Activated naive CD8-positive, alpha-beta T cell treated with anti-CD3 and anti-CD28 coated beads, Interleukin-2, amount 50 U/mL, for 24 hours (primary cell): Measurements from ENCODE around the gene AKAP5.
A peak's percentile ranks its signal among the peaks of the same experiment; 100 is the strongest.

Experiments used
- ATAC-seq: fragments of 150-1000 bp; cut with Tn5 transposase; one replicate; pipeline ENCODE4 v1.10.0; 2021
- DNase-seq: peaks from one replicate; pipeline ENCODE4 v3.0.0; 2021
- H3K27ac Mint-ChIP-seq: one replicate; pipeline ENCODE4 v1.8.0; 2021; ENCODE audit warnings: mild to moderate bottlenecking, mixed read lengths
- H3K27me3 Mint-ChIP-seq: one replicate; pipeline ENCODE4 v1.8.0; 2021; ENCODE audit warnings: mixed read lengths
- H3K36me3 Mint-ChIP-seq: one replicate; pipeline ENCODE4 v1.8.0; 2021; ENCODE audit warnings: low read depth, mixed read lengths
- H3K4me1 Mint-ChIP-seq: one replicate; pipeline ENCODE4 v1.8.0; 2021; ENCODE audit warnings: mixed read lengths
- H3K4me3 Mint-ChIP-seq: one replicate; pipeline ENCODE4 v1.8.0; 2021; ENCODE audit warnings: mild to moderate bottlenecking, moderate library complexity, mixed read lengths
- H3K9me3 Mint-ChIP-seq: one replicate; pipeline ENCODE4 v1.8.0; 2021; ENCODE audit warnings: mixed read lengths

Gene AKAP5

DNA sequence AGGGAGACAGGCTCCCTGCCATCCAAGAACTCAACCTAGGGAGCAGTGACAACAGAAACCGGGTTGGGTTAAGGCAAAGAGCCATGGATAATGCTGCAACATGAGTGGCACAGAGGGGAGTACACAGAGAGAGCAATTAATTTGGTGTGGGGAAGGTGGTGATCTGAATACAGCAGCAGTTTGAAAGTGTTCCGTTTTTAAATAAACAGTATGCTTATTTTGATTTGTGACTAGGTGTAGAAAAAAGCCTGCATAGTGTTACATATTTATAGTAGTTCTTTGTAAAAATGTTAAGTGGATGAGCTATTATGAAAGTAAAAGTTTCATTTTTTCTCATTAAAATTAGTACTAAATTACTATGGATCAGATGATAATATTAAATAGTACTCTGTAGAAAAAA is 8.7 kb downstream of the AKAP5 start:
- H3K4me3 Mint-ChIP-seq, result no peak overlapping the region
- peaks cover 22% of the 10 kb centered on the region for H3K4me1 Mint-ChIP-seq
- no peaks in the 10 kb centered on the region for H3K27me3 Mint-ChIP-seq
- peaks cover 8% of the 10 kb centered on the region for H3K36me3 Mint-ChIP-seq
- H3K9me3 Mint-ChIP-seq, result no peaks in the 10 kb centered on the region
- no peak overlapping the region for H3K27ac Mint-ChIP-seq
- DNase-seq (no peak), ATAC-seq (no peak)

DNA sequence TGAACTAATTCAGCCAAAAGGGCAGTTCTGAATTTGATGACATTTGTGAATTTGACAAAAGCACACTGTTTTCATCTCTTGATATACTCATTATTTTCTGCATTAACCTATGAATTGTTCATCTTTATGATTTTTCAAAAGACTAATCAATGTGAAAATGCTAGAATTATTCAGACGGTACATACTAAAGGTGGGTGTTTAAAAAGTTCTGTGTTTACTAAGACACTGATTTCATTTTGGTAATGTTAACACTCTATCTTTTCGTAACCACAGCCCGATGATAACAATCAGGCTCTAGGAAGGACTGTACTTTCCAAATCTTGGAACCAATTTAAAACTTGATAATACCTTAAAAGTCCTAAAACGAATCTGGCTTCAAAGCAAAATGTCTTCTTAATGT is 9.4 kb downstream of the AKAP5 start:
- ATAC-seq (no peak), DNase-seq (no peak)
- Mint-ChIP-seq H3K27ac (no peak overlapping the region), H3K9me3 (no peaks in the 10 kb centered on the region), H3K4me3 (no peak overlapping the region), H3K36me3 (peaks cover 8% of the 10 kb centered on the region), H3K27me3 (no peaks in the 10 kb centered on the region), H3K4me1 (peaks cover 21% of the 10 kb centered on the region)

DNA sequence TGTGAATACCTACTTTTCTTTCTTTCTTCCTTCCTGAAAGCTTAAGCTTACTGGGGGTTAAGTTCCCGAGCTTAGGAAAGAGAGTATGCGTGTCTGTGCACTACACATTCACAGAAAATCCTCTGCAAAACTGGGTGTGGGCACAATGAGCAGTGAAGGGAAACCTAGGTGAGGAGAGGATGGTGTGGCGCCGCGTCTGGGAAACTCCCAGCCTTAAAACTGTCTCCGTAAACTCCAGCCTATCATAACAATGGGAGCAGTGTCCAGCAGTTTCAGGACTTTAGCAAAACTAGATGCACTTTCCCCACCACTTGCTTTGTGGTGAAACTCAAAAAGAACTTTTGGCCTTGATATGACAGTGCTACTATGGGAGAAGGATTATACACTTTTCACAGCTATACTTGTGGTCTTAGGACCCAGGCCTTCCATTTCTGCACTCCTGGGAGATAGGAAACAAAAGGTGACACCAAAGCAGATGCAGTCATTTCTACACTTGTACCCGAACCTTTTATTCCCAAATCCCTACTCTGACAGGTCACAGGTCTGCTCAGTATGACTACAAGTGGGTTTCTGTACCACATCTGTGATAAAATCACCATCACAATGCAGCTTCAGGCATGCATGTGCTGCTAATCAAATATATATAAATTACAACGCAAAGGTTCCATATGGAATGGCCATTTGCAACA is 10.4 kb downstream of the AKAP5 start:
- ATAC-seq (no peak), DNase-seq (no peak)
- H3K4me3 Mint-ChIP-seq, result no peak overlapping the region
- peaks cover 8% of the 10 kb centered on the region for H3K36me3 Mint-ChIP-seq
- no peaks in the 10 kb centered on the region for H3K9me3 Mint-ChIP-seq
- peaks cover 21% of the 10 kb centered on the region for H3K4me1 Mint-ChIP-seq
- no peaks in the 10 kb centered on the region for H3K27me3 Mint-ChIP-seq
- no peak overlapping the region for H3K27ac Mint-ChIP-seq

DNA sequence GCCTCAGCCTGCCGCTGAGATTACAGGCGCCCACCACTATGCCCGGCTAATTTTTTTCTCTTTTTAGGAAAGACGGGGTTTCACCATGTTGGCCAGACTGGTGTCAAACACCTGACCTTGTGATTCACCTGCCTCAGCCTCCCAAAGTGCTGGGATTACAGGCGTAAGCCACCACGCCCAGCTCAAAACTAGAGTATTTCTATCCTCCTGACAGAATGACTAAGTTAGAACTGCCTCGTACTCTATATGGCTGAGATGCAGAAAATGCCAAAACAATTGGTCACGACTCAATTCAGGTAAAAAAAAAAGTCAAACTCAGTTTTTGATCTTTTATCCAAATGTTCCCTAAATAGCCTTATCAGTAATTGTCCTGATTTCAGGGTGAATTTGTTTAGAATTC is 11.1 kb downstream of the AKAP5 start:
- H3K4me3 Mint-ChIP-seq, result no peak overlapping the region
- H3K4me1 Mint-ChIP-seq, result peaks cover 19% of the 10 kb centered on the region
- DNase-seq (no peak), ATAC-seq (no peak)
- H3K27ac Mint-ChIP-seq, result no peak overlapping the region
- H3K9me3 Mint-ChIP-seq, result no peaks in the 10 kb centered on the region
- H3K36me3 Mint-ChIP-seq, result peaks cover 10% of the 10 kb centered on the region
- H3K27me3 Mint-ChIP-seq, result no peaks in the 10 kb centered on the region

DNA sequence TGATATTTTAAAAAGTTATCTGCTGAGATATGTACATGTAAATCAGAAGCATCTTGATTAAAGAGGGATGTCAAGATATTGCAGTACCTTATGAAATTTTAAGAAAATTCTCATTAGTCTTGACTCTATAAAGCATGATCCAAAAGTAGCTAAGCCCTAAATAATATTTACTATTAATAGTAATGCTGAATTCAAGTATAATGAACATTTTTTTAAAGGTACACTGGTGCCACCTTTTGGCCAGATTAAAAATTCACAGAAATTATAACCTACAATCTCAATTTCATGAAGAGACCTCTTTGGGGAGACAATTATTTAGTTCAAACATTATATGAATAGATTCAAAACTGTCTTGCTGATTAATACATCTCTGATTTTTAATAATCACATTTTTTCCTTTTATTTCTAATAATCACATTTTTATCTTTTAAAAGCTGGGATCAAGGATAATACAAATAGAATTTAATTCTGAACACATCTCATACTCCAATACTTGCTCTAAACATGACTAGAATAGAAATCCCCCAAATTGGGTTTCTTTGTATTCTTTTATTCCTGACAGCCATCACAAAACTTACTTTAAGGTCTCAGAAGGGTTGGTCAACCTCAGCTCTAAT is 13.4 kb downstream of the AKAP5 start:
- no peaks in the 10 kb centered on the region for H3K27me3 Mint-ChIP-seq
- H3K27ac Mint-ChIP-seq, result no peak overlapping the region
- peaks cover 11% of the 10 kb centered on the region for H3K36me3 Mint-ChIP-seq
- H3K4me3 Mint-ChIP-seq, result no peak overlapping the region
- no peak for ATAC-seq
- DNase-seq, result no peak
- H3K4me1 Mint-ChIP-seq, result peaks cover 21% of the 10 kb centered on the region
- H3K9me3 Mint-ChIP-seq, result no peaks in the 10 kb centered on the region

DNA sequence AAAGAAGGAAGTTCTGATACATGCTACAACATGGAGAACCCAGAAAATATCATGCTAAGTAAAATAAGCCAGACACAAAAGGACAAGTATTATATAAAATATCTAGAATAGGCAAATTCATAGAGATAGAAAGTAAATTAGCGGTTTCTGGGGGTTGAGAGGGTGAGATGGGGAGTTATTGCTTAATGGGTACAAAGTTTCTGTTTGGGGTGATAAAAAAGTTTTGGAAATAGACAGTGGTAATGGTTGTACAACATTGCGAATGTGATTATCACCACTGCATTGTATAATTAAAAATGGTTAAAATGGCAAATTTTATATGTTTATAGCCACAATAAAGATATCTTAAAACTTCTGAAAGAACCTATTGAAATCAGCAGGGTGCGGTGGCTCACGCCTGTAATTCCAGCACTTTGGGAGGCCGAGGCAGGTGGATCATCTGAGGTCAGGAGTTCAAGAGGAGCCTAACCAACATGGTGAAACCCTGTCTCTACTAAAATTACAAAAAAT is 23.3 kb downstream of the AKAP5 start:
- H3K9me3 Mint-ChIP-seq, result no peaks in the 10 kb centered on the region
- H3K27me3 Mint-ChIP-seq, result no peaks in the 10 kb centered on the region
- ATAC-seq, result no peak
- H3K36me3 Mint-ChIP-seq, result peaks cover 51% of the 10 kb centered on the region
- H3K4me3 Mint-ChIP-seq, result no peak overlapping the region
- no peak overlapping the region for H3K27ac Mint-ChIP-seq
- peaks cover 22% of the 10 kb centered on the region for H3K4me1 Mint-ChIP-seq
- DNase-seq, result no peak

DNA sequence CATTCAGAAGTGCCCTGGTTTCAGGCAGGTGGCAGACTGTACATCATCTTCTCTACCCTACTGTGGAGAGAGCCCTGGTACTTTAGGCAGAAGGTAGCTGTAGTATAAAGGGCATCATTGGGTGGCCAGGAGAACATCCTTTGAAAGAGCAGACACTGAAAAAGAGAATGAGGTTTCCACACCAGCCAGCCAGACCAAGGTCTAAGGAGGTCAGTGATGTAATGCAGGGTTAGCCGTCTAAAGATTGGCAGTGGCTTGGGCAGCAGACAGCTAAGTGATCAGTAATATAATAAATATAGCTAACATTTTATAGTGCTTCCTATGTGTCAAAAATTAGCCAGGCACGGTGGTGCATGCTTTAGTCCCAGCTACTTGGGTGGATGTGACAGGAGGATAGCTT is 26.3 kb downstream of the AKAP5 start:
- Mint-ChIP-seq H3K36me3 (peaks cover 42% of the 10 kb centered on the region), H3K4me3 (no peak overlapping the region), H3K27ac (no peak overlapping the region), H3K27me3 (no peaks in the 10 kb centered on the region), H3K9me3 (no peaks in the 10 kb centered on the region), H3K4me1 (peaks cover 35% of the 10 kb centered on the region)
- DNase-seq (no peak), ATAC-seq (no peak)

DNA sequence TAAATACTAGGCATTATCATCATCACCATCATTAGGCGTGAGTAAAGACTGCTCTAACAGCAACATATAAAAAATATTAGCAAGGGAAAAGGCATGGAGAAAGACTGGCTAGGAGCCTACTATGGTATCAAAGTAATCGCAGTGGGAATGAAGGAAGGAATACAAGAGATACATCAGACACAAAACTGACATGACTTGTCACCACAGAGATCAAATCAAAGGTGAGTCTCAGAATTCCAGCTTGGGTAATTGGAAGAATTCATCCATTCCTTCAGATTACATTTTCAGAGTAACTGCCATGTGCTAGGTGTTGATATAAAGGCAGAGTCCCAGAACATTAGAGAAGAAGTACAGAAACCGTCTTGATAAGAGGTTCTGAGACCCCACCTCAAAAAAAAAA is 28.2 kb downstream of the AKAP5 start:
- ATAC-seq (no peak), DNase-seq (no peak)
- H3K27me3 Mint-ChIP-seq, result no peaks in the 10 kb centered on the region
- peaks cover 47% of the 10 kb centered on the region for H3K4me1 Mint-ChIP-seq
- no peaks in the 10 kb centered on the region for H3K9me3 Mint-ChIP-seq
- H3K27ac Mint-ChIP-seq, result no peak overlapping the region
- H3K36me3 Mint-ChIP-seq, result peaks cover 31% of the 10 kb centered on the region
- H3K4me3 Mint-ChIP-seq, result no peak overlapping the region

DNA sequence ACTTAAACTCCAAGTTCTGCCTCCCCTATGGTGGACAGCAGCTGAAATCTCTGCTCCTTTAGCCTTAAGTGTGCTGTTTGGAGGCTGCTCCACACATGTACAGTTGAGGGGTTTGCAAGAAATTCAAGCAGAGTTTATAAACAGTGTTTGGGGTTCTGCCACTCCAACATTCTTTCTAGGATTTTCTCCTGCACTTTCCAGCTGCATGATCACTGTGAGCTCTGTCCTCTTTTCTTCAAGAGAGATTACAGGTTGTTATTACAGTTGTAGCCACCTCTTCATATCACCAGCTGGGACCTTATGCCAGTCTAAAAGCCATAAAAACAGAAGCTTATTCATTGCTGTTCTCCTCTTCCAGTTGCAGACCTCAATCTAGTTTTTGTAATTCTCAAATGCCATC is 30.0 kb downstream of the AKAP5 start:
- ATAC-seq (no peak), DNase-seq (no peak)
- H3K27me3 Mint-ChIP-seq, result no peaks in the 10 kb centered on the region
- H3K4me3 Mint-ChIP-seq, result no peak overlapping the region
- H3K4me1 Mint-ChIP-seq, result peaks cover 62% of the 10 kb centered on the region
- H3K36me3 Mint-ChIP-seq, result peaks cover 39% of the 10 kb centered on the region
- no peaks in the 10 kb centered on the region for H3K9me3 Mint-ChIP-seq
- H3K27ac Mint-ChIP-seq, result no peak overlapping the region

DNA sequence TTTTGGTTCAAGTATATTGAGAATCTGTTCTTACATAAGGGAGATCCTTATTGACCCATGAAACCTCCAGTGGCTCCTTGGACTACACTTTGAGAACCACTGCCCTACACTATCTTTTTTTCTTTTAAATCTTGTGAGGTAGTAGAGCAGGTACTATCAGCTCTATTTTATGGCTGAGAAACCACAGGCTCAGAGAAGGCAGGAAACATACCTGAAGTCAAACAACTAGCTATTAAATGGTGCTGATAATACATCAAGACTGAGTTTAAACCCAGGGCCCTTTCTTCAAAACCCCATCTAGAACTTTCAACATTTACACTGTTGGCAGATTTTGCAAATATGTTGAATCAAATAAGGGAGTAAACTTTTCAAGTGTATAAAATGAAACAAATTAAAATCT is 31.5 kb downstream of the AKAP5 start:
- H3K9me3 Mint-ChIP-seq, result no peaks in the 10 kb centered on the region
- H3K27ac Mint-ChIP-seq, result no peak overlapping the region
- H3K4me1 Mint-ChIP-seq, result peaks cover 69% of the 10 kb centered on the region
- H3K27me3 Mint-ChIP-seq, result no peaks in the 10 kb centered on the region
- ATAC-seq (no peak), DNase-seq (no peak)
- no peak overlapping the region for H3K4me3 Mint-ChIP-seq
- H3K36me3 Mint-ChIP-seq, result peaks cover 29% of the 10 kb centered on the region

DNA sequence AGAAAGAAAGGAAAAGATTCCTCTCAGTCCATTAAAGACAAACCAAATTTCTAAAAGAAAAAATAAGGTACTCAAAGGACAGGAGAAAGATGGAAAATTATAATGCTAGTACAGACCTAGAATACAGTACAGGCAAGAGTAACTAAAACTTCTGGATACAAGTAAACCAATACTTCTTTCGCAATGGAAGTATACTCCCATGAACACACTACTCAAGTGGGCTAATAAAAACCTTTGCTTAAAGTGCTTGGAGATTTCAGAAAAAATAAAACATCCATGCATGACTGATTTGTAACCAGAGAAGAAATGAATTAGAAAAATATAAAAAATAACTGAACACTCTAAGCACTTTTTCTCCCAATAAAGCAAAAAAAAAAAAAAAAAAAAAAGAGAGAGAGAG is 34.8 kb downstream of the AKAP5 start:
- ATAC-seq (no peak), DNase-seq (no peak)
- Mint-ChIP-seq H3K27me3 (no peaks in the 10 kb centered on the region), H3K9me3 (no peaks in the 10 kb centered on the region), H3K36me3 (peaks cover 24% of the 10 kb centered on the region), H3K4me3 (peak overlapping the region; percentile 95), H3K27ac (peak overlapping the region; percentile 95), H3K4me1 (peaks cover 55% of the 10 kb centered on the region)

DNA sequence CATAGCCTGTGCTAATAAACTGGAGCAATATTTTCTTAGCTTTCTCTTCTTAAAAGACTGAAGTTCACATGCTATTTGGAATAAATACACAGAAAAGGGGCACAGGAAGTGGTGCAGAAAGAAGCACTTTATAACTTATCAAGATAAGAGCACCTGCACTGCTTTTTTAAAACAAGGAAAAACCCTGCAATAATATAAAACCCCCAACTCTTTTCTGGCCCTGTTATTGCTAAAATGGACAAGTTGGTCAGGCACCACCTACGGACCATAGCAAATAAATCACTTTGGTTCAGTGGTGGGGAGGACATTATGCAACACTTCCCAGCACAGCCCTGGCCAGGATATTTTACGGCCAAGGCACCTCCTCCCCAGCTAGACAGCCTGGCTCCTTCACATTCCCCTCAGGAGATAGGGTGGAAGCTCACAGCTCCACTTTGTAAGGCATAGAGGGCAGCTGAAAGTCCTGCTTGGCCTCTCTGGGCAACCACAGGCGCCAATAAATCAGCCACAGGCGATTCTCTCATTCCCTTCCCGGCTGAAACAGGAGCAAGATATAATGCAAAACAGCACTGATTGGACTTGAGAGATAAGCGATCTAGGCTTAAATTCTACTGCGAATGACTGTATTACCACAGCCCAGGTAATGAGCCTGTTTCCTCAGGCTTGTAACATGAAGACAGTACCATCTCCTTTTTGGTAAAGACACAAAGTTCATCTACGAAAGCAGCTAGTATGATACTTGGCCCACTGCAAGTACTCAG is 36.3 kb downstream of the AKAP5 start:
- Mint-ChIP-seq H3K27ac (peak overlapping the region; percentile 95), H3K4me3 (peak overlapping the region; percentile 95), H3K4me1 (peaks cover 60% of the 10 kb centered on the region), H3K36me3 (peaks cover 36% of the 10 kb centered on the region), H3K9me3 (no peaks in the 10 kb centered on the region), H3K27me3 (no peaks in the 10 kb centered on the region)
- DNase-seq (peak; percentile 11), ATAC-seq (no peak)

DNA sequence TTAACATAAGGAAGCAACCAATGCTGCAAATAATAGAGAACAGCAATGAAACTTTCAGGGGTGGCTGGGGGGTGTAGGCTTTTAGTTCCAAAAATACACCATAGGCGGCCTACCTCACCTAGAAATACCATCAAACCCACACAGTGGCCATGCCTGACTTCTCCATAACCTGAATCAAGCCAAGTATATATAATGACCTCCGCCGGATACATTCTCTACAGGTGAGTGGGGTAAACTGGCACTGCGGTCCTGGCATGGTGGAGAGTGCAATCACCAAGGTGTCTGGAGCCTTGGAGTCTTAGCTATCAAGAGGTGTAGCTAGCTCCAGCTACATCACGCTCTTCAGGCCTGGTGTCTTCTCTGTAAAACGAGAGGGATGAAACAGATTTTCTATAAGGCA is 37.2 kb downstream of the AKAP5 start:
- Mint-ChIP-seq H3K4me3 (peak overlapping the region; percentile 95), H3K27ac (peak overlapping the region; percentile 95)
- no peak for ATAC-seq

DNA sequence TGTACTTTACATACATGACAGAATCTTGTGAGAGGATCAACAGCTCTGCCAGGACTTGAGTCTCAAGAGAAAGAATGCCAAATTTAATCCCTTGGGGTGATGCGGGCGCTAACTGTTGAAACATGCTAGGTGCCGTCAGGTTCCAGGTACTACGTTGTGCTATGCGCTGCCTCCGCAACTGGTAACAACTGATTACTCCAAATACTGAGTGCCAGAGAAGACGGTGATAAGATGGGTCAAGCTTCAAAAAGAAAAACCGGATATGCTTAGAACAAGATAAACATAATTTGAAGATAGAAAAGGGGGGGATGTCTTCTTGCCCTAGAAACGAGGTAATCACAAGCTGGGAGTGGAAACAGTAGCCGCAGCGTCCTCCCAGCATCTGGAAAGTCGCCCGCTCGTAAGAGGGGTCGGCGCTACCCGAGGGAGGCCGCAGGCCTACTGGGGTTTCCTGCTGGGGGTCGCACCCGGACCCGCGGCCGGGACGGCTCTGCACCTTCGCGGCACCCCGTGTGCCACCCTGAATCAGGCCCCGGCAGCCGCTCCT is 37.7 kb downstream of the AKAP5 start:
- H3K4me3 Mint-ChIP-seq, result peak overlapping the region; percentile 95
- no peaks in the 10 kb centered on the region for H3K27me3 Mint-ChIP-seq
- H3K36me3 Mint-ChIP-seq, result peaks cover 39% of the 10 kb centered on the region
- no peaks in the 10 kb centered on the region for H3K9me3 Mint-ChIP-seq
- ATAC-seq (no peak), DNase-seq (peak; percentile 18)
- H3K4me1 Mint-ChIP-seq, result peaks cover 62% of the 10 kb centered on the region
- H3K27ac Mint-ChIP-seq, result peak overlapping the region; percentile 95

More for the DNA sequence above, 37.2 kb downstream of the AKAP5 start:
- H3K9me3 Mint-ChIP-seq, result no peaks in the 10 kb centered on the region
- H3K36me3 Mint-ChIP-seq, result peaks cover 42% of the 10 kb centered on the region
- peak; percentile 10 for DNase-seq
- peaks cover 62% of the 10 kb centered on the region for H3K4me1 Mint-ChIP-seq
- no peaks in the 10 kb centered on the region for H3K27me3 Mint-ChIP-seq
